Measurements from ENCODE around the gene TIMM22.
A peak's percentile ranks its signal among the peaks of the same experiment; 100 is the strongest.

TIMM22 gene

DNA sequence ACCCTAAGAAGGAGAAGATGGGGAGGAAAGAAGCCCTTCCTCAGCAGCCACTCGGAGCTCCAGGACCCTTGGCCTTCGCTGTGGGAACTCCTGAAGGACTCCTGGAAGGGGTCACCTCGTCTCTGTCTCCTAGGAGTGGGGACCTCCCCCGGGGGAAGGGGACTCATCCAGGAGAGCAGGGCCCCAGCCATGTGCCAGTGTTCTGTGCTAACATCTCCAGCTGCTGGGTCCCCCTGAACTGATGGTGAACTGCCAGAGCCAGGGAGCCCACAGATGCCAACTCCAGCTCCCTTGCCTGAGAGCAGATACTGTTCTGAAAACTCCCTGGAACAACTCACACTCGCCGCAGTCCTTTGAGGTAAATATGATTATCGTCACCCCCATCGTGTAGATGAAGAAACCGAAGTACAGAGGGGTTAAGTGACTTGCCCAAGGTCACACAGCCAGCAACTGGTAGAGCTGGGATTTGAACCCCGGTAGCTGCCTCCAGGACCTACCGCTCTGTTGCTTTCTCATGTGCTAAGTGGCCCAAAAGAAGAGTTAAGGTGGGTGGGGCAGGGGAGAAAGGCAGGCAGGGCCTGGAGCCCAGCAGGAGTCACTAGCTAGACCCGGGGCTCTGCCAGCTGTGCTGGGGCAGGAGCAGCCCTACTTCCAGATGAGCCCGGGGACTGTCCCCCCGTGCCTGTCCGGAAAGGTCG is 10.5 kb downstream of the TIMM22 start:
- H3K4me3 ChIP-seq (ENCODE audit: control insufficient read depth, low read depth, low read length), result no peak overlapping the region
- no peak for DNase-seq (ENCODE audit: low read depth)
- TF ChIP-seq, protein P1, sequence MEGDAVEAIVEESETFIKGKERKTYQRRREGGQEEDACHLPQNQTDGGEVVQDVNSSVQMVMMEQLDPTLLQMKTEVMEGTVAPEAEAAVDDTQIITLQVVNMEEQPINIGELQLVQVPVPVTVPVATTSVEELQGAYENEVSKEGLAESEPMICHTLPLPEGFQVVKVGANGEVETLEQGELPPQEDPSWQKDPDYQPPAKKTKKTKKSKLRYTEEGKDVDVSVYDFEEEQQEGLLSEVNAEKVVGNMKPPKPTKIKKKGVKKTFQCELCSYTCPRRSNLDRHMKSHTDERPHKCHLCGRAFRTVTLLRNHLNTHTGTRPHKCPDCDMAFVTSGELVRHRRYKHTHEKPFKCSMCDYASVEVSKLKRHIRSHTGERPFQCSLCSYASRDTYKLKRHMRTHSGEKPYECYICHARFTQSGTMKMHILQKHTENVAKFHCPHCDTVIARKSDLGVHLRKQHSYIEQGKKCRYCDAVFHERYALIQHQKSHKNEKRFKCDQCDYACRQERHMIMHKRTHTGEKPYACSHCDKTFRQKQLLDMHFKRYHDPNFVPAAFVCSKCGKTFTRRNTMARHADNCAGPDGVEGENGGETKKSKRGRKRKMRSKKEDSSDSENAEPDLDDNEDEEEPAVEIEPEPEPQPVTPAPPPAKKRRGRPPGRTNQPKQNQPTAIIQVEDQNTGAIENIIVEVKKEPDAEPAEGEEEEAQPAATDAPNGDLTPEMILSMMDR (conservative IDR thresholded peaks at IDR 0.05; ENCODE audit: control insufficient read depth, insufficient read depth, low read depth, low read length), result no peak

DNA sequence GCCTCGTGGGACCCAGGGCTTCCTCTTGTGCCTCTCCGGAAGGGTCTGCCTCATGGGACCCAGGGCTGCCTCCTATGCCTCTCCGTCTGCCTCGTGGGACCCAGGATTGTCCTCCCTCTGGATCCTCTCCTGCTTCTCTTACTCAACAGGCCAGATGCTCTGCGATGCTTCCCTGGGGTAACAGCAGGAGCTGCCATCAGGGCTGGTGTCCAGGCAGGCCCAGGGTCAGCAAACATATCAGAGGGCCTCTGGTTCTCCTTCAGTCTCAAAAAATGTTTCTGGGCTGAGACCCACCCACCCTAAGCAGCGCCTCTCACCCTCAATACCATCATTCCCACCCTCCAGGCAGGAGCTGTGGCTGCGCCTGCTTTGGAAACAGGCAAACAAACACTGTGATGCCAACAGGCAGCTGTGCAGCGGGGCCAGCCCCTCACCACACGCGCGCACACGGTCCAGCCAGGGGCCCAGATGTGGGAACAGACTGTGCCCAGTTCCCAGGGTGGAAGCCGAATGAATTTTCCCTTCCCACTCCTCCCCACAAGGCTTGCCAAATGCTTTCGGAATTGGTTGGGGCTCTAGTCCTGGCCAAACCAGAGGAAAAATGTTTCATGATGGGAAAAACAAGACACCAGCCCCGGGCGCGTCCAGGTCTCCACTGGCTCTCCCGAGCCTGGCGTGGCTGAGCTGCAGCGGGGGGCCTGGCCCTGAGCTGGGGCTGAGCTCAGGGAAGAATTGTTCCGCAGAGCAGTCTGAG is 11.3 kb downstream of the TIMM22 start:
- TF ChIP-seq, protein P1 (conservative IDR thresholded peaks at IDR 0.05; ENCODE audit: control insufficient read depth, insufficient read depth, low read depth, low read length), result no peak
- no peak overlapping the region for H3K4me3 ChIP-seq (ENCODE audit: control insufficient read depth, low read depth, low read length)
- DNase-seq (ENCODE audit: low read depth), result peak; percentile 50

DNA sequence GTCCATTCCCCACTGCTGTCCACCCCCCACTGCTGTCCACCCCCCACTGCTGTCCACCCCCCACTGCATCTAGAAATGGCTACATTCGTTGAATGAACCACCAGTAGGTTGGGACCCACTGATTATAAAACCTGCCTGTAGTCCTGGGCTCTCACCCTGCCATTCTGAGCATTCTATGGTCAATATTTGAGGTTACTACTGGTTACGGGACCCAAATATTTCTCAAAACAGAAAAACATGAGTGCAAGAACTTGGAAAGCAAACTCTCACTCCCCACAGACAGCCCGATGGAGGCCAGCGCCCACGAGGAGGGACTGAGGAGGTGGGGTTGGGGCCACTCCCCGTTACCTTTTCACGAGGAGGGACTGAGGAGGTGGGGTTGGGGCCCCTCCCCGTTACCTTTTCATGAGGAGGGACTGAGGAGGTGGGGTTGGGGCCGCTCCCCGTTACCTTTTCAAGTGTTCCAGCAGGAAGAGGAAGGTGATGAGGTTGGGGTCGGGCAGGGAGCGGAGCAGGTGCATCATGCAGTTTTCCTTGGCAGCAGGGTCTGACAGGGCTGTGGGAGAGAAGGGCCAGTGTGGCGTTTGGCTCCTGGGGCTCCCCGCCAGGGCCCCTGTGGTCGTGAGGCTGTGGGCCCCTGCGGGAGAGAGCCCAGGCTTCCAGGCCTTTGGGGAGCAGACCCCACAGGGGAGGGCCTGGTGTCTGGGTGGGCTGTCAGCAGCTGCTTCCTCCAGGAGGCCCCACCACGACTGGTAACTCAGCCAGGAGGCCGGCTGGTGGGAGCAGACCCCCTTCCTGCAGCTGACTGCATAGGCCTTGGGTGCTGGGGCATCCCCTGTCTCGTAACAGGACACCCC is 12.5 kb downstream of the TIMM22 start:
- H3K4me3 ChIP-seq (ENCODE audit: control insufficient read depth, low read depth, low read length), result no peak overlapping the region
- TF ChIP-seq, protein P1 (conservative IDR thresholded peaks at IDR 0.05; ENCODE audit: control insufficient read depth, insufficient read depth, low read depth, low read length), result no peak
- no peak for DNase-seq (ENCODE audit: low read depth)

DNA sequence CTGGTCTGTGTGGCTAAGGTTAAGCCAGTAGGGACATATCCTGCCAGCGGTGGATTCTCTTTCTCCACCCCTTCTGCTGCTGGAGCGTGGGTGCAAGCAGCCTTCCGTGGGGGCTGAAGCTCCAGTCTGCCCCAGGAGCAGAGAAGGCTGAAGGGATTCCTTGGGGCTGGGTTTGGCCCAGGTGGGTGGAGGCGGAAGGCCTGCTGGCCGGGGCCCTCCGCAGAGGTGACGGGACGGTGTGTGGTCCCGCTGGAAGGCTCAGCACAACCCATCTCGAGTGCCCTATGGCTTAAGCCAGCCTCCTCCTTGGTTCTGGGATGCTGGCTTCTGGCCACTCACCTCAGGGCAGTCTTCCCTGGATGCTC is 13.1 kb downstream of the TIMM22 start:
- TF ChIP-seq, protein P1 (conservative IDR thresholded peaks at IDR 0.05; ENCODE audit: control insufficient read depth, insufficient read depth, low read depth, low read length), result no peak

DNA sequence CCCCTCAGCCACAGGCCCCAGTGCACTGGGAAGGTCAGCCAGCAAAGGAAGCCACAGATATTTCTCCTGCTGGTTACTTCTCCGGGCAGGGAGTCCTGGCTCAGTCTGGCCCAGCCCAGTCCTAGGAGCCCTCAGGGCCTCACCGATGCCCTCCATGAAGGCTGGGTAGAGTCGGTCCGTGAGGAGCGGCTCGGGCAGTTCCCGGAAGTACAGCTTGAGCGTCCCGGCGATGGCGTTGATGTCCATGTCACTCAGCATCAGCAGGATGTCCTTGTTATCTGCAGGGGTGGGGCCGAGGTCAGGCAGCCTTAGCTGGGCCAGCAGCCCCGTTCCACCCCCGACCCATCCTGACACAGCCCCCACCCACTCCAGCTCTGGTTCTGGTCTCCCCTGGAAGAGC is 13.7 kb downstream of the TIMM22 start:
- DNase-seq (ENCODE audit: low read depth), result no peak
- no peak overlapping the region for H3K4me3 ChIP-seq (ENCODE audit: control insufficient read depth, low read depth, low read length)
- TF ChIP-seq, protein P1 (conservative IDR thresholded peaks at IDR 0.05; ENCODE audit: control insufficient read depth, insufficient read depth, low read depth, low read length), result no peak

More for the DNA sequence above, 13.1 kb downstream of the TIMM22 start:
- DNase-seq (ENCODE audit: low read depth), result no peak
- H3K4me3 ChIP-seq (ENCODE audit: control insufficient read depth, low read depth, low read length), result no peak overlapping the region

DNA sequence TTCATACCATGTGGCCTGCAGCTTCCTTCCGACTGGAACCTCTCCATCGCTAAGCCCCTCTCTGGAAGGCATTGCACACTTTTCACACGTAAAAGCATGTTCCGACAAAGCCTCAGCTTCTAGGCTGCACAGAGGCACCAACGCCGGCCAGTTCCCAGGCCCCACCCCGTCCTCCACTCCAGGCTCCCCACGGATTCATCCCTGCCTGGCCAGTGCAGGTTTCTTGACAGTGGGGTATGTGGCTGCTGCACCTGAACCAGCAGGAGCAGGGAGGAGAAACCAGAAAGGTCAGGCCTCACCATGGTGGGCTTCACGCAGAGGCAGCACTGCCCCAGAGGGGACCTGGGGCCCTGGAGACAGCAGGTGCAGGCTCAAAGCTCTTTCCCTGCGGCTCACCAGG is 14.2 kb downstream of the TIMM22 start:
- no peak overlapping the region for H3K4me3 ChIP-seq (ENCODE audit: control insufficient read depth, low read depth, low read length)
- DNase-seq (ENCODE audit: low read depth), result no peak
- TF ChIP-seq, protein P1 (conservative IDR thresholded peaks at IDR 0.05; ENCODE audit: control insufficient read depth, insufficient read depth, low read depth, low read length), result no peak

Data from fibroblast of mammary gland (primary cell).